ENCODE measurements around the gene CCDC57. TPM values are rescaled to one million over a fixed set of nuclear protein-coding genes. Genes with fewer than 3 reads are reported as not detected.

CCDC57 gene
- total RNA-seq, 1 donor, result 21.0 TPM

DNA sequence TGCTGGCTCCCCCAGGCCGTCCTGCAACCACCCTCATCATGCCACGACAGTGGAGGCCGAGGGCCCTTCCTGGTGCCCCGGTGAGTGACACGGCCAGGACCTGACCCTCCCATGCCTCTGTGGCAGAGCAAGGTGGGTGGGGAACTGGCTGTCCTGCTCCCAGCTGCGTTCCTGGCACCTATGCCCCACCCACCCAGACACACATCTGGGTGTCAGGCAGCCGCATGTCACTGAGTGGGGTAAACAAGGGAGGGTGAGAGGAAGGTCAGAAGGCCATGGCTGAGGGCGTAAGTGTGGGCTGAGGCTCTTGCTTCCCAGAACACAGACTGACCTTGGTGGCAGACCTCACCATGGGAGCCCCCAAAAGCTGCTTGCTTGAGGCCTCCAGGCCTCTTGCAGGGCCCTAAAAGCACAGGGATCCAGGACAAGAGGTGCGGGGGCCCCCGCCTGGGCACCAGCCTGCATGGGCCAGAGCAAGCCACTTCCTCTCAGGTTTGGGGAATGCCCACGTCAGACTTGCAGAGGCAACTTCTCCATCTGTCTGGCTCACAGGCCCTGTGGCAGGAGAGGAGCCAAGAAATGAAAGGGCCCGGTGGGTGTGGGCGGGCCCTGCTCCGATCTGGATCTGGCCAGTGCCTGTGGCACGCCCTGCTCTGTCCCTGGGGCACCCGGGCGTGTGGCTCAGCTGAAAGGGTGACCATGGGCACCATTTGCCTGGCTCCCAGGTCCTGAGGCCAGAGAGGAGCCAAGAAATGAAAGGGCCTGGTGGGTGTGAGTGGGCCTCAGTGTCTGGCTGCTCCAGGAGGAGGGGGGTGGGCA, 3.9 kb upstream of the CCDC57 start:
- DNase-seq (ENCODE audit: insufficient read length, low spot score, missing footprints), result peak; percentile 97
- Histone ChIP-seq H3K4me3 (ENCODE audit: insufficient read depth, low read length) (no peak overlapping the region), H3K9me3 (ENCODE audit: low read depth, low read length) (no peaks in the 10 kb centered on the region), H3K4me1 (ENCODE audit: insufficient read depth, low read length) (peaks cover 40% of the 10 kb centered on the region), H3K4me2 (ENCODE audit: insufficient read depth, low read length) (peak overlapping the region; percentile 66), H3K79me2 (ENCODE audit: insufficient read depth, low read length) (peaks cover 11% of the 10 kb centered on the region), H3K36me3 (ENCODE audit: insufficient read depth, low read length) (no peaks in the 10 kb centered on the region), H3K27ac (ENCODE audit: low read depth, low read length) (peak overlapping the region; percentile 90), H3K27me3 (ENCODE audit: insufficient read depth, low read length) (no peaks in the 10 kb centered on the region), H4K20me1 (ENCODE audit: insufficient read depth, low read length) (no peaks in the 10 kb centered on the region), H2AFZ (ENCODE audit: low read length) (peak overlapping the region; percentile 53)
- TF ChIP-seq, protein P1, sequence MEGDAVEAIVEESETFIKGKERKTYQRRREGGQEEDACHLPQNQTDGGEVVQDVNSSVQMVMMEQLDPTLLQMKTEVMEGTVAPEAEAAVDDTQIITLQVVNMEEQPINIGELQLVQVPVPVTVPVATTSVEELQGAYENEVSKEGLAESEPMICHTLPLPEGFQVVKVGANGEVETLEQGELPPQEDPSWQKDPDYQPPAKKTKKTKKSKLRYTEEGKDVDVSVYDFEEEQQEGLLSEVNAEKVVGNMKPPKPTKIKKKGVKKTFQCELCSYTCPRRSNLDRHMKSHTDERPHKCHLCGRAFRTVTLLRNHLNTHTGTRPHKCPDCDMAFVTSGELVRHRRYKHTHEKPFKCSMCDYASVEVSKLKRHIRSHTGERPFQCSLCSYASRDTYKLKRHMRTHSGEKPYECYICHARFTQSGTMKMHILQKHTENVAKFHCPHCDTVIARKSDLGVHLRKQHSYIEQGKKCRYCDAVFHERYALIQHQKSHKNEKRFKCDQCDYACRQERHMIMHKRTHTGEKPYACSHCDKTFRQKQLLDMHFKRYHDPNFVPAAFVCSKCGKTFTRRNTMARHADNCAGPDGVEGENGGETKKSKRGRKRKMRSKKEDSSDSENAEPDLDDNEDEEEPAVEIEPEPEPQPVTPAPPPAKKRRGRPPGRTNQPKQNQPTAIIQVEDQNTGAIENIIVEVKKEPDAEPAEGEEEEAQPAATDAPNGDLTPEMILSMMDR (IDR thresholded peaks at IDR 0.05; ENCODE audit: extremely low read depth, low read depth, low read length), result no peak

DNA sequence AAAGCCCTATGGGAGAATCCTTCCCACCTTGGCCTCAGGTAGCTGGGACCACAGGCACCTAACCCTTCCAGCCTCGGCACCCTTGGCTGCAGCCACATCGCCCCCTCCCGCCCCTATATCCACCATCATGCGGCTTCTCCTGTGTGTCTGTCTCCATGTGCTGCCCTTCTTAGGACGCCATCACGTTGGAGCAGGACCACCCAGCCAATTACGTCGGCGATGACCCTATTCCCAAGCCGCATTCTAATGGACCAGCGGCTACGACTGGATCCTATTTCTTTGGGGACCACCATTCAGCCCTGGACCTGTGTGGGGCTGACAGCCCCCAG, 3.3 kb upstream of the CCDC57 start:
- H3K27ac ChIP-seq (ENCODE audit: low read depth, low read length), result peak overlapping the region; percentile 90
- DNase-seq (ENCODE audit: insufficient read length, low spot score, missing footprints), result no peak
- no peaks in the 10 kb centered on the region for H3K9me3 ChIP-seq (ENCODE audit: low read depth, low read length)
- TF ChIP-seq, protein P1 (IDR thresholded peaks at IDR 0.05; ENCODE audit: extremely low read depth, low read depth, low read length), result no peak
- H3K36me3 ChIP-seq (ENCODE audit: insufficient read depth, low read length), result no peaks in the 10 kb centered on the region
- H3K4me1 ChIP-seq (ENCODE audit: insufficient read depth, low read length), result peaks cover 40% of the 10 kb centered on the region
- H2AFZ ChIP-seq (ENCODE audit: low read length), result no peak overlapping the region
- no peaks in the 10 kb centered on the region for H4K20me1 ChIP-seq (ENCODE audit: insufficient read depth, low read length)
- H3K4me3 ChIP-seq (ENCODE audit: insufficient read depth, low read length), result no peak overlapping the region
- peaks cover 17% of the 10 kb centered on the region for H3K79me2 ChIP-seq (ENCODE audit: insufficient read depth, low read length)
- peak overlapping the region; percentile 66 for H3K4me2 ChIP-seq (ENCODE audit: insufficient read depth, low read length)
- no peaks in the 10 kb centered on the region for H3K27me3 ChIP-seq (ENCODE audit: insufficient read depth, low read length)

DNA sequence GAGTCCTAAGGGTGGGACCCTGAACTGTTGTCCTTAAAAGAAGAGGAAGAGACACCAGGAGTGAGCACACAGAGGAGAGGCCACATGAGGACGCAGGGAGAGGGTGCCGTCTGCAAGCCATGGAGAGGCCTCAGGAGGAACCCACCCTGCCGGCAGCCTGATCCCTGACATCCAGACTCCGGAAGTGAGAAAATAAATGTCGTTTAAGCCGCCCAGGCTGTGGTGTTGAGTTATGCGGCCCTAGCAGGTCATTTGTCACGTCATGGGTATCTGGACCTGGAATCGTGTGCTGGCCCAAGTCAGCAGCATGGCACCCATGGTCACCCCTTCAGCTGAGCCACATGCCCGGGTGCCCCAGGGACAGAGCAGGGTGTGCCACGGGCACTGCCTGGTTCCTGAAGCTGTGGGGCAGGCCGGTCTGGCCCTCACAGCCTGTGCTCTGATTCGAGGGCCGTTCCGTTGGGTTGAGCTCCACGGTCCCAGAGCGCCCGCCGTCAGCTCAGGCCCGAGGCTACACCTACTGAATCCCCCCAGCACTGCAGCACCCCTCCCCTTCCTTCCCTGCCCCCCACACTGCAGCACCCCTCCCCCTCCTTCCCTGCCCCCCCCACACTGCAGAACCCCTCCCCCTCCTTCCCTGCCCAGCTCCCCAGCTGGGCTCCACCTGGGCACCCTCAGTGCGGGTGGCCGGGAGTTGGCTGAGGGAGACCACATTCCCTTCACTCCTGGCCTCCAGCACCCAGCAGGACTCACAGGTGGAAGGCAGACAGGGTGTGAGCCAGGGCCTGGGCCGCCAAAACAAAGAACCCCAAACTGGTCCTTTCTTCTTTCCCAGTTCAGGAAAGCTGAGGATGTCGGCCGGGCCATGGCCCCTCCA, 2.7 kb upstream of the CCDC57 start:
- H3K4me3 ChIP-seq (ENCODE audit: insufficient read depth, low read length), result no peak overlapping the region
- no peaks in the 10 kb centered on the region for H3K9me3 ChIP-seq (ENCODE audit: low read depth, low read length)
- H3K36me3 ChIP-seq (ENCODE audit: insufficient read depth, low read length), result no peaks in the 10 kb centered on the region
- H3K79me2 ChIP-seq (ENCODE audit: insufficient read depth, low read length), result peaks cover 17% of the 10 kb centered on the region
- H4K20me1 ChIP-seq (ENCODE audit: insufficient read depth, low read length), result no peaks in the 10 kb centered on the region
- H2AFZ ChIP-seq (ENCODE audit: low read length), result no peak overlapping the region
- H3K4me2 ChIP-seq (ENCODE audit: insufficient read depth, low read length), result no peak overlapping the region
- H3K27ac ChIP-seq (ENCODE audit: low read depth, low read length), result peak overlapping the region; percentile 90
- DNase-seq (ENCODE audit: insufficient read length, low spot score, missing footprints), result peak; percentile 97
- H3K4me1 ChIP-seq (ENCODE audit: insufficient read depth, low read length), result peaks cover 40% of the 10 kb centered on the region
- TF ChIP-seq, protein P1 (IDR thresholded peaks at IDR 0.05; ENCODE audit: extremely low read depth, low read depth, low read length), result no peak
- no peaks in the 10 kb centered on the region for H3K27me3 ChIP-seq (ENCODE audit: insufficient read depth, low read length)

Data from osteoblast (primary cell).